ENCODE results near the gene ZC3H12C.

The ZC3H12C gene

DNA sequence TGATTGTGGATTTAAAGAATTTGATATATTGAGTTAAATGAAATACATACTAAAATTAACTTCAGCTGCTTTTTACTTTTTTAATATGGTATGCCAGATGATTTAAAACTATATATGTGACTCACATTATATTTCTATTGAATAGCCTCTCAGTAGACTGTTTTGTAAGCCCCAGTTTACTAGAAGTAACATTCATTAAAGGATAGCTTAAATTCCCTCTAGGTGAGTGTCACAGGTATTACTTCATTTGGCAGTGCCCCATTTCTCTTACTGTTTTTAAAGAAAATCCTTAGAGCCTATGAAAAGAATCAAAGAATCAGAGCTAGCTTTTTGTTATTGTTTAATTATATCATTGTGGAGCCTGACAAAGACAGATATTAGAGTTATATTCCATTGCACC is 48.6 kb downstream of the ZC3H12C start:
- Histone ChIP-seq H3K27ac (ENCODE audit: low read depth, low read length) (no peak overlapping the region), H3K9me3 (ENCODE audit: control insufficient read depth in 5 of 5, low read length in 5 of 5) (no peaks in the 10 kb centered on the region), H3K4me1 (ENCODE audit: control insufficient read depth in 5 of 5, insufficient read depth in 5 of 5, low read length in 5 of 5) (no peaks in the 10 kb centered on the region), H3K9ac (ENCODE audit: low read length in 5 of 5) (no peak overlapping the region), H3K36me3 (ENCODE audit: control insufficient read depth in 5 of 5, insufficient read depth in 5 of 5, low read length in 5 of 5) (peaks cover 0 to 3% (median 0%) of the 10 kb centered on the region in 5 donors), H3K4me3 (ENCODE audit: low read depth in 1 of 5, low read length in 5 of 5) (no peak overlapping the region), H3K27me3 (ENCODE audit: control insufficient read depth in 5 of 5, insufficient read depth in 4 of 5, low read length in 5 of 5) (no peaks in the 10 kb centered on the region)

DNA sequence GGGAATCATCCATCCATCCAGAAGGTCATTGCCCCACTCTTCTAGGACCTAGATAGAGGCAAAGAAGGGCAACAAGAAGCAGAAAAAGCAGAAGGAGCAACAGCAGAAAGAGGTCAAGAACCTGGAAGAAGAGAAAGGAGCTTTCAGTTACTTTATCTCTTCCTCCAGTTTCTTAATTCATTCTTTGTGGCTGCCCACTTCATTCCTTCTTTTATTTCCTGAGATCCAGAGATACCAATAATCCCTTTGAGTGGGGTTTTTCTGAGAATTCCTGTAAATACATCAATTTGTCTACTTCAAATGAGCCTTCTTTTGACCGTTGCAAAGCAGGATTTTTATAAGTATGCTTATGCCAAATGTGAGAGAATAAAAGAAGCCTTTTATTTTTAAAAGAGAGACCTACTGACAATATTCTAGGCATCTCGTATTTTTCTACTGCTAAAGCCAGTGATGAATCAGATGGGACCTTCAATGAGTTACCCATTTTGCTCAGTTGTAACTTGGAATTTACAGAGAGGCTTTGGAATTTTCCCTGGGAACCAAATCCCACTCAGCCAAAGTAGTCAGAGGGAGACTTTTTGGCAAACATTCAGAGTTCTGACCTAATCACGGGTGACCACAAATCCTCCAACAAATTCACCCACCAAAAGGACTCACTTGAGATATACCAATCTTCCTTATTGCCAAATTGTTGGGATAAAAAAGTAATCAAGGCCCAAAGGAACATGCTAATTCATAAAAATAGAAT is 54.9 kb downstream of the ZC3H12C start:
- H3K9me3 ChIP-seq (ENCODE audit: control insufficient read depth in 5 of 5, low read length in 5 of 5): no peaks in the 10 kb centered on the region
- H3K27ac ChIP-seq (ENCODE audit: low read depth, low read length): no peak overlapping the region
- H3K36me3 ChIP-seq (ENCODE audit: control insufficient read depth in 5 of 5, insufficient read depth in 5 of 5, low read length in 5 of 5): peaks cover 0 to 5% (median 2%) of the 10 kb centered on the region in 5 donors
- H3K4me3 ChIP-seq (ENCODE audit: low read depth in 1 of 5, low read length in 5 of 5): no peak overlapping the region
- peaks cover 0 to 6% (median 0%) of the 10 kb centered on the region in 5 donors for H3K4me1 ChIP-seq (ENCODE audit: control insufficient read depth in 5 of 5, insufficient read depth in 5 of 5, low read length in 5 of 5)
- H3K27me3 ChIP-seq (ENCODE audit: control insufficient read depth in 5 of 5, insufficient read depth in 4 of 5, low read length in 5 of 5): no peaks in the 10 kb centered on the region
- no peak overlapping the region for H3K9ac ChIP-seq (ENCODE audit: low read length in 5 of 5)

DNA sequence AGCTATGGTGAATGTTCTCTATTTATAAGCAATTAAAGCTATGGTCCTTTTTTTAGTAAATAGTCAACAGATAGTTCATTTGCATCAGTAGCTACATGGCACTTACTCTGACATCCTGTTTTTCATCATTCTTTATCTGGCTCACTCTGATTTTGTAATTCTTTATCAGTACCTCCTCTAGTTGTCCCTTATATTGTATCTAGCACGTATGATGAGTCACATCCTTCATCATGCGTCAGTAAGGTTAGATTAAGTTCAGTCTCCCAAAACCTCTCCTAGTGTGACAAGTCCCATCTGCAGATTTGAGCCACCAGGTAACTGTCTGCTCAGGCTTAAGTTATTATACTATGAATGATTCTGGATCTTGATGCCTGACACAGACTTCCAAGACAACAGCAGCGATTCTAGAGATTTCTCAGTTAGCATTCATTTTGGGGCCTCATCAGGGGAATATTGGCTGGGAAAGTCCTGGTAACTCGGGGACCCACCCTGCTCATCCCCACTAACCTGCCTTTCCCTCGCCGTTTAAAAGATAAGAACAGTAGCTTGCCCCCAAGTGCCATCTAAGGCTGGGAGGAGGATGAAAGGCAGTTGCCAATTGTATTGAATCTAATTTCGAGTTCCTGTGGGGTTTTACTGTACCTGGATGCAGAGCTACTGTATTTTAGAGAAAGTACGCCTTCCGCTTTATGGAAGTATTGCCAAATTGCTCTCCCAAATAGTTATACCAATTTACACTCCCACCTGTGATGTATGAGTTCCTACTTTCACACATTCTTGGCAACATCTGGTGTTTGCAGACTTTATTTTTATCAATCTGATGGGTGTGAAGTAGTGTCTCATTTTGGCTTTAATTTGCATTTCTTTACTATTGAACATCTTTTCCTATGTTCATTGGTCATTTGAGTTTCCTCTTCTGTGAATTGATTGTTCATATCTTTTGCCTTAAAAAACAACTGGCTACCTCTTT is 55.9 kb downstream of the ZC3H12C start:
- H3K27ac ChIP-seq (ENCODE audit: low read depth, low read length): no peak overlapping the region
- H3K36me3 ChIP-seq (ENCODE audit: control insufficient read depth in 5 of 5, insufficient read depth in 5 of 5, low read length in 5 of 5): peaks cover 0 to 5% (median 2%) of the 10 kb centered on the region in 5 donors
- H3K4me1 ChIP-seq (ENCODE audit: control insufficient read depth in 5 of 5, insufficient read depth in 5 of 5, low read length in 5 of 5): peaks cover 0 to 6% (median 0%) of the 10 kb centered on the region in 5 donors
- no peak overlapping the region for H3K4me3 ChIP-seq (ENCODE audit: low read depth in 1 of 5, low read length in 5 of 5)
- H3K9me3 ChIP-seq (ENCODE audit: control insufficient read depth in 5 of 5, low read length in 5 of 5): no peaks in the 10 kb centered on the region
- no peaks in the 10 kb centered on the region for H3K27me3 ChIP-seq (ENCODE audit: control insufficient read depth in 5 of 5, insufficient read depth in 4 of 5, low read length in 5 of 5)
- no peak overlapping the region for H3K9ac ChIP-seq (ENCODE audit: low read length in 5 of 5)

DNA sequence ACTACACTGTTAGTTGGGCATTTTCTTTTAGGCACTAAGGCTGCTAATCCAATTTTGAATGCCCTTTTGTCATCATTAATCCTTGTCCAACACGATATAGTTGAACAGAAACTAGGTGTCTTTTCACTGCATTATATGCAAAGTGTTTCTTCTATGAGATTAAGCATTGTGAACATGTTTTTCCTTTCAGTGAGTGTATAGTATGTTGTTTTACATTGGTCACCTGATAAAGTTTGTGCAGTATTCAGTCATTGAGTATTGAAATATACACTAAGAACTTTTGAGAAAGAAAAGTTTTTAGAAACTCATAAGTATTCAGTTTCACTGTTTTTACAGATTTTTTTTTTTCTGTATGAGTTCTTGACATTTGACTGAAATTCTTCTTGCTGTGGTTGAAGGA is 59.0 kb downstream of the ZC3H12C start:
- Histone ChIP-seq H3K27ac (ENCODE audit: low read depth, low read length) (no peak overlapping the region), H3K36me3 (ENCODE audit: control insufficient read depth in 5 of 5, insufficient read depth in 5 of 5, low read length in 5 of 5) (peaks cover 0 to 3% (median 0%) of the 10 kb centered on the region in 5 donors), H3K27me3 (ENCODE audit: control insufficient read depth in 5 of 5, insufficient read depth in 4 of 5, low read length in 5 of 5) (no peaks in the 10 kb centered on the region), H3K4me1 (ENCODE audit: control insufficient read depth in 5 of 5, insufficient read depth in 5 of 5, low read length in 5 of 5) (peaks cover 0 to 6% (median 0%) of the 10 kb centered on the region in 5 donors), H3K9me3 (ENCODE audit: control insufficient read depth in 5 of 5, low read length in 5 of 5) (no peaks in the 10 kb centered on the region), H3K9ac (ENCODE audit: low read length in 5 of 5) (no peak overlapping the region), H3K4me3 (ENCODE audit: low read depth in 1 of 5, low read length in 5 of 5) (no peak overlapping the region)

DNA sequence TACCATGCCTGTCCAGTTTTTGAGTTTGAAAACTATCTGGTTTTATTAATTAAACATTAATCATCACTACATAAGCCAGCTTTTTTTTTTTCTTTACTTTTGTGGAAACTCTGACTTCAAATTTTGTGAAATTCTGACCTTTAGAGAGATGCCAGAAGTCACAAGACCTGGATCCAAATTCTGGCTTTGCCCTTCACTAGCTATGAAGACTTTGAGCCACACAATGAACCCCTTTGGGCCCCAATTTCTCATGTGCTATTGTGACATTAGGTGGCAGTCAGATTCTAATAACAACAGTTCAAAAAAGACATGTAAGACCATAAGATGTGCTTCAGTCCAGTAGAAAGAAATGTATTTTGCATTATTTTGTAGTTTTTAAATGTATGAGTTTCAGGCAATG is 60.3 kb downstream of the ZC3H12C start:
- Histone ChIP-seq H3K27me3 (ENCODE audit: control insufficient read depth in 5 of 5, insufficient read depth in 4 of 5, low read length in 5 of 5) (no peaks in the 10 kb centered on the region), H3K4me3 (ENCODE audit: low read depth in 1 of 5, low read length in 5 of 5) (no peak overlapping the region), H3K27ac (ENCODE audit: low read depth, low read length) (no peak overlapping the region), H3K9ac (ENCODE audit: low read length in 5 of 5) (no peak overlapping the region), H3K36me3 (ENCODE audit: control insufficient read depth in 5 of 5, insufficient read depth in 5 of 5, low read length in 5 of 5) (peaks cover 0 to 5% (median 3%) of the 10 kb centered on the region in 5 donors), H3K9me3 (ENCODE audit: control insufficient read depth in 5 of 5, low read length in 5 of 5) (no peaks in the 10 kb centered on the region), H3K4me1 (ENCODE audit: control insufficient read depth in 5 of 5, insufficient read depth in 5 of 5, low read length in 5 of 5) (peaks cover 0 to 4% (median 0%) of the 10 kb centered on the region in 5 donors)

DNA sequence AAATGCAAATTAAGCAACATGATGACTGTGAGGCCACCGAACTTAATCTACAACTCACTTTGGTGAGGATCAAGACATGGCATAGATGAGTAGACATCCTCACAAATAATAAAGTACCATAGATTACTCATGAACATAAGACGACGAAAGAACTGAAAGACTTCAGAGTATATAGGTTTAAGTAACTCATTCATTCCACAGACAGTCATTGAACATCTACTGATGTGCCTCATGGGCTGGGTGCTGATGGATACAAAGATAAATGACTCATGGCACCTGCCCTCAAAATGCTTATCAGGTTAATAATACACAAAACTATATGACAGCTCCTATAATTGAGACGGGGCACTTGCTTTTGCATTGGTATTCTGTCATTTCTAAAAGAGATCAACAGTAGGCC is 63.3 kb downstream of the ZC3H12C start:
- H3K27me3 ChIP-seq (ENCODE audit: control insufficient read depth in 5 of 5, insufficient read depth in 4 of 5, low read length in 5 of 5): no peaks in the 10 kb centered on the region
- no peak overlapping the region for H3K9ac ChIP-seq (ENCODE audit: low read length in 5 of 5)
- H3K4me3 ChIP-seq (ENCODE audit: low read depth in 1 of 5, low read length in 5 of 5): no peak overlapping the region
- peaks cover 9 to 24% (median 20%) of the 10 kb centered on the region in 5 donors for H3K36me3 ChIP-seq (ENCODE audit: control insufficient read depth in 5 of 5, insufficient read depth in 5 of 5, low read length in 5 of 5)
- no peaks in the 10 kb centered on the region for H3K9me3 ChIP-seq (ENCODE audit: control insufficient read depth in 5 of 5, low read length in 5 of 5)
- no peaks in the 10 kb centered on the region for H3K4me1 ChIP-seq (ENCODE audit: control insufficient read depth in 5 of 5, insufficient read depth in 5 of 5, low read length in 5 of 5)
- no peak overlapping the region for H3K27ac ChIP-seq (ENCODE audit: low read depth, low read length)

DNA sequence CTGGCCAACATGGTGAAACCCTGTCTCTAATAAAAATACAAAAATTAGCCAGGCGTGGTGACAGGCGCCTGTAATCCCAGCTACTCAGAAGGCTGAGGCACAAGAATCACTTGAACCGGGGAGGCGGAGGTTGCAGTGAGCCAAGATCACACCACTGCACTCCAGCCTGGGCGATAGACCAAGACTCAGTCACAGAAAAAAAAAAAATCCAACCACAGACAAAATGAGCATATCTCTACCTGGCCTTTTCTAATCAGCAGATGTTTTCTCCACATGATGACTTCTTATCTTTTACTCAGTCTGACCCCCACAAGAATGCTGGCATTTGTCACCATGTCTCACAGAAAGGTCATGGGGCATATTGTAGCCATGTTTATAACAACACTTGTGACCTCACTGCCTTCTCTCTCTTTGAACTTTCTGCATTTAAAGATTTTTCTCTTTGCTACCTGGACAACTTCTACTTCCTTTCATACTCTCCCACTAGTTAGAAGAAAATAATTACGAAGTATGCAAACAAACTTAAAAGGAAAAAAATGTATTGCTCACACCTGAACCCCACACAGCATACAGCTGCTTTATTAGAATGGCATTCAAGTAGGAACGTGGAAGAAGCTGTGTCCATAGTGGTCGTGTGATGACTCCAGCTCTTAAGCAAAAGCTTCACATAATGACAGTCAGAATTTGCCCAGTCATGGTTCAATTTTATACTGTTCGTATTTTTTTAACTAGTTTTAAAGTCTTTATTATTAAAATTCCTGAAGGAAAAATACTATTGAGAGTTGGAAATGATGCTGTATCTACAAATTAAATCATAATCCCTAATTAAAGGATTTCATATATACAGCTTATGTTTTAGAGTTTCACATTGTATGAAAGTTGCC is 65.4 kb downstream of the ZC3H12C start:
- Histone ChIP-seq H3K9me3 (ENCODE audit: control insufficient read depth in 5 of 5, low read length in 5 of 5) (no peaks in the 10 kb centered on the region), H3K36me3 (ENCODE audit: control insufficient read depth in 5 of 5, insufficient read depth in 5 of 5, low read length in 5 of 5) (peaks cover 9 to 26% (median 18%) of the 10 kb centered on the region in 5 donors), H3K27ac (ENCODE audit: low read depth, low read length) (no peak overlapping the region), H3K4me1 (ENCODE audit: control insufficient read depth in 5 of 5, insufficient read depth in 5 of 5, low read length in 5 of 5) (no peaks in the 10 kb centered on the region), H3K4me3 (ENCODE audit: low read depth in 1 of 5, low read length in 5 of 5) (no peak overlapping the region), H3K27me3 (ENCODE audit: control insufficient read depth in 5 of 5, insufficient read depth in 4 of 5, low read length in 5 of 5) (no peaks in the 10 kb centered on the region), H3K9ac (ENCODE audit: low read length in 5 of 5) (no peak overlapping the region)

DNA sequence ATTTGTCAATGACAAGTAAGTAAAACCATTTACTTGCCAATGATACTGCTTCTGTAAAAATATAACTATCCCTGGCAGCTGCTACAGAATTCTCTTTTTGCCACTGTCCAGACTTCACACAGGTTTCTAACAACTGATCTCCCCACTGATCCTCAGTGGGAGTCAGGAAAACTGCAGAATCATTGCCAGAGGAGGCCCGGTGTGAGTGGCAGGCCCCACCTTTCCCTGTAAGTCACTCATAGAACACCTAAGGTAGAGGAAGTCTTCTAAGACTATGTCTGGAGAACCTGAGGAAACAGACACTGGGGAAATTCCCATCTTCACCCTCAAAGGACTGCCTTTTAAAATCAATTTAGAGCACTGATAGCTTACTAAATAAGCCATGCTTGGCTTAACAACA is 66.3 kb downstream of the ZC3H12C start:
- Histone ChIP-seq H3K4me3 (ENCODE audit: low read depth in 1 of 5, low read length in 5 of 5) (no peak overlapping the region), H3K27me3 (ENCODE audit: control insufficient read depth in 5 of 5, insufficient read depth in 4 of 5, low read length in 5 of 5) (no peaks in the 10 kb centered on the region), H3K4me1 (ENCODE audit: control insufficient read depth in 5 of 5, insufficient read depth in 5 of 5, low read length in 5 of 5) (no peaks in the 10 kb centered on the region), H3K9ac (ENCODE audit: low read length in 5 of 5) (no peak overlapping the region), H3K9me3 (ENCODE audit: control insufficient read depth in 5 of 5, low read length in 5 of 5) (no peaks in the 10 kb centered on the region), H3K36me3 (ENCODE audit: control insufficient read depth in 5 of 5, insufficient read depth in 5 of 5, low read length in 5 of 5) (peaks cover 11 to 36% (median 24%) of the 10 kb centered on the region in 5 donors), H3K27ac (ENCODE audit: low read depth, low read length) (no peak overlapping the region)

DNA sequence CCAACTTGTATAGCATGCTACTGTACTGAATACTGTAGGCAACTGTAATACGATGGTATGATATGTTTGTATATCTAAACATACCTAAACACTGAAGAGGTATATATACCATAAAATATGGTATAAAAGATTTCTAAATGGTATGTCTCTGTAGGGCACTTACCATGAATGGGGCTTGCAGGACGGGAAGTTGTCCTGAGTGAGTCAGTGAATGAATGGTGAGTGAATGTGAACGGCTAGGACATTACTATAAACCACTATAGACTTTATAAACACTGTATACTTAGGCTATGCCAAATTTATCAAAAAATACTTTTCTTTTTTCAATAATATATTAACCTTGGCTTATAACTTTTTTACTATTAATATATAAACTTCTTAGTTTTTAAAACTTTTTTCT is 66.8 kb downstream of the ZC3H12C start:
- Histone ChIP-seq H3K36me3 (ENCODE audit: control insufficient read depth in 5 of 5, insufficient read depth in 5 of 5, low read length in 5 of 5) (peaks cover 13 to 41% (median 30%) of the 10 kb centered on the region in 5 donors), H3K27me3 (ENCODE audit: control insufficient read depth in 5 of 5, insufficient read depth in 4 of 5, low read length in 5 of 5) (no peaks in the 10 kb centered on the region), H3K9me3 (ENCODE audit: control insufficient read depth in 5 of 5, low read length in 5 of 5) (no peaks in the 10 kb centered on the region), H3K4me1 (ENCODE audit: control insufficient read depth in 5 of 5, insufficient read depth in 5 of 5, low read length in 5 of 5) (no peaks in the 10 kb centered on the region), H3K9ac (ENCODE audit: low read length in 5 of 5) (no peak overlapping the region), H3K27ac (ENCODE audit: low read depth, low read length) (no peak overlapping the region), H3K4me3 (ENCODE audit: low read depth in 1 of 5, low read length in 5 of 5) (no peak overlapping the region)
